K562 (cell line): ENCODE data around the gene ACSF2. TPM values are rescaled to one million over a fixed set of nuclear protein-coding genes. Genes with fewer than 3 reads are reported as not detected.

ENCODE experiments used
- ATAC-seq: fragments of 200-7000 bp; cut with Tn5 transposase; 3 replicates; pipeline ENCODE4 v1.9.1; 2020; ENCODE audit warnings: moderate library complexity
- BruUV-seq: library from RNA; stranded (reverse); fragments of 400-500 nt; replicated peaks from 2 replicates; lab custom pipeline; 2021; lab: Mats Ljungman, UMichigan
- CTCF ChIA-PET: fragments of 300-600 bp; formaldehyde crosslinking; extraction: SDS; loops from one replicate; lab custom pipeline; 2021; ENCODE audit warnings: low intra/inter-chr PET ratio; lab: Yijun Ruan, JAX
- POLR2A ChIA-PET: fragments of 300-600, 350-650 bp; sonication (Branson Sonifier 250); formaldehyde crosslinking; extraction: SDS; loops from one replicate; lab custom pipeline; 2021; ENCODE audit warnings: antibody characterized with exemption, inconsistent platforms; lab: Yijun Ruan, JAX
- DNase-seq, 4 experiments: peaks; one replicate each; pipeline versions ENCODE4 v3.0.0 to v3.0.0-alpha.2; 2011 to 2018; ENCODE audit warnings: low spot score in 3 of 4, mixed read lengths in 3 of 4; ENCODE audit errors: extremely low read depth in 1 of 4
- FAIRE-seq: peaks from 2 replicates; lab custom pipeline; 2011; peaks lifted over from hg19 to GRCh38; lab: Jason Lieb, UNC
- H2AFZ ChIP-seq: 2 replicates; pipeline ENCODE4 v1.6.0; 2011; ENCODE audit warnings: low read depth, low read length, control low read depth, inconsistent platforms
- H3K27ac ChIP-seq: fragments of 200-600 bp; 3 replicates; pipeline ENCODE4 v1.8.0; 2011; ENCODE audit warnings: low read depth, mild to moderate bottlenecking, control low read depth, inconsistent platforms, low read length, moderate library complexity, mixed read lengths; ENCODE audit errors: extremely low read depth
- H3K27me3 ChIP-seq, 2 experiments: fragments of 300-600 bp in 1 of 2; 2 replicates in 1 of 2; 3 replicates in 1 of 2; pipeline versions ENCODE4 v1.6.0 to v1.8.0; 2011; ENCODE audit warnings: inconsistent platforms in 2 of 2, low read length in 2 of 2, mild to moderate bottlenecking in 1 of 2, mixed read lengths in 1 of 2, moderate library complexity in 1 of 2; ENCODE audit not compliant: control insufficient read depth in 2 of 2, insufficient read depth in 2 of 2
- H3K36me3 ChIP-seq: fragments of 300-600 bp; 3 replicates; pipeline ENCODE4 v1.8.0; 2011; ENCODE audit warnings: mild to moderate bottlenecking, low read length, inconsistent platforms; ENCODE audit not compliant: control insufficient read depth, insufficient read depth
- H3K4me1 ChIP-seq, 2 experiments: fragments of 200-600 bp in 1 of 2; replicated peaks in 1 of 2; 2 replicates in 1 of 2; 3 replicates in 1 of 2; pipeline versions ENCODE4 v1.5.1 to v1.8.0; 2011; ENCODE audit warnings: inconsistent platforms in 2 of 2, low read length in 2 of 2, mild to moderate bottlenecking in 1 of 2, mixed read lengths in 1 of 2, moderate library complexity in 1 of 2; ENCODE audit not compliant: control insufficient read depth in 2 of 2, insufficient read depth in 2 of 2
- H3K4me2 ChIP-seq: 2 replicates; pipeline ENCODE4 v1.6.1; 2011; ENCODE audit warnings: low read length, control low read depth, inconsistent platforms, mixed read lengths; ENCODE audit not compliant: insufficient read depth
- H3K4me3 ChIP-seq: fragments of 200-600 bp; sonication (generic), shearing (Covaris generic); 2 replicates; pipeline ENCODE4 v1.5.1; 2016; ENCODE audit warnings: control low read depth, inconsistent platforms
- H3K79me2 ChIP-seq: fragments of 200-600 bp; 3 replicates; pipeline ENCODE4 v1.8.0; 2011; ENCODE audit warnings: low read length, inconsistent platforms; ENCODE audit not compliant: control insufficient read depth, insufficient read depth
- H3K9ac ChIP-seq, 2 experiments: 2 replicates each; pipeline versions ENCODE4 v1.6.0 to v1.6.1; 2011; ENCODE audit warnings: low read depth in 2 of 2, low read length in 2 of 2, control low read depth in 1 of 2, inconsistent platforms in 1 of 2, mild to moderate bottlenecking in 1 of 2, mixed read lengths in 1 of 2; ENCODE audit not compliant: insufficient read depth in 1 of 2
- H3K9me1 ChIP-seq: one replicate; pipeline ENCODE4 v1.6.0; 2011; ENCODE audit warnings: inconsistent platforms, mild to moderate bottlenecking, low read length, moderate library complexity; ENCODE audit not compliant: control insufficient read depth, insufficient read depth
- H3K9me3 ChIP-seq: replicated peaks from 2 replicates; pipeline ENCODE4 v1.5.1; 2011; ENCODE audit warnings: low read depth, low read length, inconsistent platforms; ENCODE audit not compliant: control insufficient read depth, insufficient read depth
- H4K20me1 ChIP-seq: replicated peaks from 2 replicates; pipeline ENCODE4 v1.6.1; 2011; ENCODE audit warnings: low read length, inconsistent platforms, mixed read lengths; ENCODE audit not compliant: control insufficient read depth, insufficient read depth
- CBX2 ChIP-seq: fragments of 200-600 bp; sonication (generic); IDR thresholded peaks from one replicate; pipeline ENCODE4 v1.6.1; 2012; ENCODE audit warnings: mild to moderate bottlenecking, low read length, inconsistent platforms; ENCODE audit not compliant: insufficient read depth, poor library complexity, severe bottlenecking
- HMG20A ChIP-seq: fragments of 450-650 bp; formaldehyde crosslinking; conservative IDR thresholded peaks from 2 replicates; pipeline ENCODE4 v1.4.0; 2020; ENCODE audit warnings: mild to moderate bottlenecking, mixed read lengths
- HMGN3 ChIP-seq: IDR thresholded peaks from 2 replicates; pipeline ENCODE4 v1.6.1; 2011; ENCODE audit warnings: borderline replicate concordance, low read depth, mild to moderate bottlenecking, mixed read lengths, low read length; ENCODE audit not compliant: insufficient read length; ENCODE audit errors: extremely low read depth
- MEIS2 ChIP-seq: fragments of 450-650 bp; IDR thresholded peaks from 2 replicates; pipeline ENCODE4 v1.6.1; 2014; ENCODE audit warnings: mild to moderate bottlenecking; ENCODE audit not compliant: partially characterized antibody
- RREB1 ChIP-seq: fragments of 250-450 bp; sonication (Bioruptor Pico); IDR thresholded peaks from 2 replicates; pipeline ENCODE4 v1.4.0; 2020
- ZMIZ1 ChIP-seq, 2 experiments: fragments of 150-350 bp in 1 of 2; IDR thresholded peaks; 2 replicates each; pipeline ENCODE4 v1.6.1; 2012 to 2016; ENCODE audit warnings: low read depth in 2 of 2, low read length in 2 of 2, mild to moderate bottlenecking in 1 of 2, moderate library complexity in 1 of 2
- ZNF507 ChIP-seq: conservative IDR thresholded peaks from 2 replicates; pipeline ENCODE4 v1.6.1; 2017; ENCODE audit warnings: missing genetic modification characterization, missing compliant biosample characterization
- WGBS: fragments of 100-300 bp; shearing (Covaris generic); methylation state at CpG from one replicate; pipeline ENCODE4 v1.1.6; 2016; ENCODE audit warnings: low coverage, mixed read lengths; ENCODE audit not compliant: insufficient coverage; ENCODE audit errors: missing lambda C conversion rate; 5-methylcytosine and 5-hydroxymethylcytosine counted together
- in situ Hi-C: fragments of 300-500 bp; cut with MboI; formaldehyde crosslinking; loops from 4 replicates; pipeline ENCODE4 v1.15.0; 2018; ENCODE audit warnings: inconsistent platforms, mixed read lengths
- intact Hi-C: fragments of 100-400 bp; cut with micrococcal nuclease; formaldehyde crosslinking; loops from 2 replicates; pipeline ENCODE4 v1.14.2; 2022
- polyA plus RNA-seq, 8 experiments: library from polyadenylated mRNA; depleted of rRNA in 4 of 8; stranded (reverse) in 5 of 8; unstranded in 3 of 8; fragments of >200 nt; fragmentation: Nextera tagmentation in 2 of 8; fragmentation: Illumina TruSeq in 1 of 8; extraction: Ambion mirVana in 2 of 8; extraction: Trizol in 1 of 8; gene quantifications; 2 replicates each; pipeline versions ENCODE4 v1.2.1 to v1.2.3, GENCODE V29; 2011 to 2014; ENCODE audit warnings: inconsistent platforms in 1 of 8, missing spikeins in 1 of 8
- total RNA-seq, 7 experiments: library from RNA; depleted of rRNA in 6 of 7; stranded (reverse); fragments of >200 nt in 6 of 7; fragmentation: Illumina TruSeq in 2 of 7; extraction: Trizol in 2 of 7; gene quantifications; 2 replicates each; pipeline versions ENCODE4 v1.2.1 to v1.2.3, GENCODE V29; 2011 to 2021; ENCODE audit warnings: low replicate concordance in 1 of 7
- TF ChIP-seq, protein P1 (sequence below): fragments of 250-450 bp; sonication (Bioruptor Pico); IDR thresholded peaks from 2 replicates; pipeline ENCODE4 v1.9.0; 2021; ENCODE audit warnings: mild to moderate bottlenecking, inconsistent platforms
- TF ChIP-seq, protein P2 (sequence below): fragments of 250-450 bp; sonication (Bioruptor Pico); IDR thresholded peaks from 2 replicates; pipeline ENCODE4 v1.8.0; 2021; ENCODE audit warnings: borderline replicate concordance, mild to moderate bottlenecking, moderate library complexity; ENCODE audit not compliant: poor library complexity, severe bottlenecking

ACSF2 gene
- total and polyA plus RNA-seq, 9 of the 15 experiments (the other 6 are each of a cell fraction or from before 2014, with no cell fraction given), result 0.89 to 6.1 (median 3.5) TPM

- intact Hi-C loops, result no loop called here
- FAIRE-seq, result no peak
- TF ChIP-seq ZNF507 (tag) (no peak), HMGN3 (no peak), RREB1 (CRISPR knock-in tag) (no peak), MEIS2 (no peak), ZMIZ1 (IDR thresholded peaks at IDR 0.05; ENCODE audit: low read depth in 2 of 2, low read length in 2 of 2) (no peak), CBX2 (no peak), HMG20A (CRISPR knock-in tag) (no peak)
- TF ChIP-seq, protein P1, sequence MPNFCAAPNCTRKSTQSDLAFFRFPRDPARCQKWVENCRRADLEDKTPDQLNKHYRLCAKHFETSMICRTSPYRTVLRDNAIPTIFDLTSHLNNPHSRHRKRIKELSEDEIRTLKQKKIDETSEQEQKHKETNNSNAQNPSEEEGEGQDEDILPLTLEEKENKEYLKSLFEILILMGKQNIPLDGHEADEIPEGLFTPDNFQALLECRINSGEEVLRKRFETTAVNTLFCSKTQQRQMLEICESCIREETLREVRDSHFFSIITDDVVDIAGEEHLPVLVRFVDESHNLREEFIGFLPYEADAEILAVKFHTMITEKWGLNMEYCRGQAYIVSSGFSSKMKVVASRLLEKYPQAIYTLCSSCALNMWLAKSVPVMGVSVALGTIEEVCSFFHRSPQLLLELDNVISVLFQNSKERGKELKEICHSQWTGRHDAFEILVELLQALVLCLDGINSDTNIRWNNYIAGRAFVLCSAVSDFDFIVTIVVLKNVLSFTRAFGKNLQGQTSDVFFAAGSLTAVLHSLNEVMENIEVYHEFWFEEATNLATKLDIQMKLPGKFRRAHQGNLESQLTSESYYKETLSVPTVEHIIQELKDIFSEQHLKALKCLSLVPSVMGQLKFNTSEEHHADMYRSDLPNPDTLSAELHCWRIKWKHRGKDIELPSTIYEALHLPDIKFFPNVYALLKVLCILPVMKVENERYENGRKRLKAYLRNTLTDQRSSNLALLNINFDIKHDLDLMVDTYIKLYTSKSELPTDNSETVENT (CRISPR knock-in tag), result no peak
- TF ChIP-seq, protein P2, sequence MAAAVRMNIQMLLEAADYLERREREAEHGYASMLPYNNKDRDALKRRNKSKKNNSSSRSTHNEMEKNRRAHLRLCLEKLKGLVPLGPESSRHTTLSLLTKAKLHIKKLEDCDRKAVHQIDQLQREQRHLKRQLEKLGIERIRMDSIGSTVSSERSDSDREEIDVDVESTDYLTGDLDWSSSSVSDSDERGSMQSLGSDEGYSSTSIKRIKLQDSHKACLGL, result no peak
Measured at GRCh38 chr17:50513495-50513894, 87.5 kb downstream of the ACSF2 start.

More at GRCh38 chr17:50513495-50513894, 87.5 kb downstream of the ACSF2 start:
- H4K20me1 ChIP-seq, result no peaks in the 10 kb centered on the region
- H3K4me3 ChIP-seq, result no peak overlapping the region
- H3K79me2 ChIP-seq, result no peaks in the 10 kb centered on the region
- peaks cover 0 to under 1% of the 10 kb centered on the region in 2 experiments; a peak in 1 of 5 replicates for H3K4me1 ChIP-seq
- ChIA-PET CTCF (no interaction called here), POLR2A (interaction anchor here (0.6 to 0.7 kb wide), 2 partner anchors 12 to 27 kb away, joined by 3 read pairs; no protein-coding TSS in a partner anchor)
- H3K4me2 ChIP-seq, result no peak overlapping the region
- no peaks in the 10 kb centered on the region for H3K9me1 ChIP-seq
- H2AFZ ChIP-seq, result no peak overlapping the region
- DNase-seq, result no peak
- in situ Hi-C loops, result no loop called here
- H3K27ac ChIP-seq, result no peak overlapping the region
- H3K9me3 ChIP-seq, result no peaks in the 10 kb centered on the region
- ATAC-seq, result no peak
- 29% methylated on average over 4 of the region's 4 CpGs for WGBS
- H3K27me3 ChIP-seq, result peaks cover 14 to 38% of the 10 kb centered on the region in 2 experiments; a peak in 3 of 5 replicates
- no TSS peak for BruUV-seq
- no peak overlapping the region for H3K9ac ChIP-seq
- no peaks in the 10 kb centered on the region for H3K36me3 ChIP-seq
